HEK293T (cell line): ENCODE measurements around the gene SSBP2.

Source experiments
- ARNT ChIP-seq: fragments of 450-650 bp; IDR thresholded peaks from 2 replicates; pipeline ENCODE4 v1.6.1; 2017; ENCODE audit warnings: mild to moderate bottlenecking
- BHLHE40 ChIP-seq: fragments of 450-650 bp; IDR thresholded peaks from 2 replicates; pipeline ENCODE4 v1.6.1; 2016; ENCODE audit warnings: mild to moderate bottlenecking, moderate library complexity, borderline replicate concordance
- CTBP1 ChIP-seq: fragments of 450-650 bp; IDR thresholded peaks from 2 replicates; pipeline ENCODE4 v1.6.1; 2016; ENCODE audit warnings: borderline replicate concordance
- ELF4 ChIP-seq: fragments of 450-650 bp; IDR thresholded peaks from 2 replicates; pipeline ENCODE4 v1.6.1; 2017; ENCODE audit warnings: antibody characterized with exemption
- FOXA1 ChIP-seq: fragments of 450-650 bp; IDR thresholded peaks from 2 replicates; pipeline ENCODE4 v1.6.1; 2016; ENCODE audit warnings: mild to moderate bottlenecking
- FOXK2 ChIP-seq: fragments of 450-650 bp; IDR thresholded peaks from 2 replicates; pipeline ENCODE4 v1.6.1; 2016; ENCODE audit warnings: mild to moderate bottlenecking
- FOXM1 ChIP-seq: fragments of 450-650 bp; IDR thresholded peaks from 2 replicates; pipeline ENCODE4 v1.6.1; 2017; ENCODE audit warnings: mild to moderate bottlenecking, borderline replicate concordance
- HDGF ChIP-seq: fragments of 450-650 bp; IDR thresholded peaks from 2 replicates; pipeline ENCODE4 v1.6.1; 2017; ENCODE audit warnings: antibody characterized with exemption, borderline replicate concordance
- L3MBTL2 ChIP-seq: fragments of 450-650 bp; conservative IDR thresholded peaks from 2 replicates; pipeline ENCODE4 v1.6.1; 2016; ENCODE audit warnings: mild to moderate bottlenecking
- LEF1 ChIP-seq: fragments of 450-650 bp; IDR thresholded peaks from 2 replicates; pipeline ENCODE4 v1.6.1; 2017; ENCODE audit warnings: mild to moderate bottlenecking, borderline replicate concordance
- NFRKB ChIP-seq: fragments of 450-650 bp; IDR thresholded peaks from 2 replicates; pipeline ENCODE4 v1.6.1; 2016; ENCODE audit warnings: mild to moderate bottlenecking, moderate library complexity
- SUZ12 ChIP-seq: fragments of 450-650 bp; IDR thresholded peaks from 2 replicates; pipeline ENCODE4 v1.6.1; 2016; ENCODE audit warnings: mild to moderate bottlenecking
- TARDBP ChIP-seq: fragments of 450-650 bp; IDR thresholded peaks from 2 replicates; pipeline ENCODE4 v1.6.1; 2016

- TF ChIP-seq SUZ12 (no peak), ARNT (no peak), ELF4 (no peak), BHLHE40 (no peak), NFRKB (no peak), HDGF (no peak), FOXA1 (no peak), TARDBP (no peak), FOXM1 (no peak), L3MBTL2 (no peak), LEF1 (no peak), FOXK2 (no peak), CTBP1 (no peak)
These were observed 1.7 kb downstream of the SSBP2 start for GRCh38 chr5:81749192-81749560.
